GM10248 (cell line): ENCODE measurements around the gene HNRNPC.

Experiments
- CTCF ChIA-PET: fragments of 300-600 bp; sonication (Branson Sonifier 250); formaldehyde crosslinking; extraction: SDS; loops from one replicate; lab custom pipeline; 2021; ENCODE audit warnings: antibody characterized with exemption; lab: Yijun Ruan, JAX
- POLR2A ChIA-PET: fragments of 350-650 bp; sonication (Branson Sonifier 250); formaldehyde crosslinking; extraction: SDS; loops from one replicate; lab custom pipeline; 2020; ENCODE audit warnings: antibody characterized with exemption; lab: Yijun Ruan, JAX
- DNase-seq: peaks from one replicate; pipeline ENCODE4 v3.0.0; 2012; ENCODE audit errors: extremely low spot score
- TF ChIP-seq, protein P1 (sequence below): IDR thresholded peaks from 2 replicates; pipeline ENCODE4 v1.5.1; 2012; ENCODE audit warnings: mild to moderate bottlenecking, low read depth; ENCODE audit errors: extremely low read depth, missing control alignments, control extremely low read depth

HNRNPC gene

GRCh38 chr14:21191261-21191808, 77.9 kb downstream of the HNRNPC start:
- TF ChIP-seq, protein P1, sequence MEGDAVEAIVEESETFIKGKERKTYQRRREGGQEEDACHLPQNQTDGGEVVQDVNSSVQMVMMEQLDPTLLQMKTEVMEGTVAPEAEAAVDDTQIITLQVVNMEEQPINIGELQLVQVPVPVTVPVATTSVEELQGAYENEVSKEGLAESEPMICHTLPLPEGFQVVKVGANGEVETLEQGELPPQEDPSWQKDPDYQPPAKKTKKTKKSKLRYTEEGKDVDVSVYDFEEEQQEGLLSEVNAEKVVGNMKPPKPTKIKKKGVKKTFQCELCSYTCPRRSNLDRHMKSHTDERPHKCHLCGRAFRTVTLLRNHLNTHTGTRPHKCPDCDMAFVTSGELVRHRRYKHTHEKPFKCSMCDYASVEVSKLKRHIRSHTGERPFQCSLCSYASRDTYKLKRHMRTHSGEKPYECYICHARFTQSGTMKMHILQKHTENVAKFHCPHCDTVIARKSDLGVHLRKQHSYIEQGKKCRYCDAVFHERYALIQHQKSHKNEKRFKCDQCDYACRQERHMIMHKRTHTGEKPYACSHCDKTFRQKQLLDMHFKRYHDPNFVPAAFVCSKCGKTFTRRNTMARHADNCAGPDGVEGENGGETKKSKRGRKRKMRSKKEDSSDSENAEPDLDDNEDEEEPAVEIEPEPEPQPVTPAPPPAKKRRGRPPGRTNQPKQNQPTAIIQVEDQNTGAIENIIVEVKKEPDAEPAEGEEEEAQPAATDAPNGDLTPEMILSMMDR, result no peak

GRCh38 chr14:21185491-21185890, 83.8 kb downstream of the HNRNPC start:
- ChIA-PET CTCF (interaction anchor here (1.0 to 1.2 kb wide), 2 partner anchors 28 to 97 kb away, joined by 3 to 4 read pairs; no protein-coding TSS in a partner anchor), POLR2A (no interaction called here)
- DNase-seq, result no peak
- TF ChIP-seq, protein P1, result no peak

More at GRCh38 chr14:21191261-21191808, 77.9 kb downstream of the HNRNPC start:
- ChIA-PET POLR2A (interaction anchor here (0.6 kb wide), 1 partner anchor 24 kb away, joined by 8 read pairs; no protein-coding TSS in a partner anchor), CTCF (no interaction called here)
- DNase-seq, result no peak

DNA sequence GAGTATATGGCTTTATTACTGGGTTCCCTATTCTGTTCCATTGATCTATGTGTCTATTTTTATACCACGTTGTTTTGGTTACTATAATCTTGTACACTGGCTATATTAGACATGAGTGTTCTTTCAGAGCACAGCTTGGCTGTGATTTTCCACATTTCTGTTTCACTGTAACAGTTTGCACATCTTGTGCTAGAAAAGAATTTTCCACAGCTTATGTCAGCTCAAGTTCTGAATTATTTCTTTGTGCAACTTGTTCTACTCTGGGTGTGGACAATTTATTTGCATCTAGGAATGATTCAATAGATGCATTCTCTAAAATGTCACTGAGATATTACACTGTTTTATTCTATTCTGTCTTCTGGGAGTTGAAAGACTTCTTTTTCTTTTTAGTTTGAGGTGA, 85.0 kb downstream of the HNRNPC start:
- no peak for DNase-seq
- TF ChIP-seq, protein P1, result no peak
- ChIA-PET POLR2A (no interaction called here), CTCF (interaction anchor here (1.0 to 1.2 kb wide), 2 partner anchors 9 to 96 kb away, joined by 3 read pairs; no protein-coding TSS in a partner anchor)

DNA sequence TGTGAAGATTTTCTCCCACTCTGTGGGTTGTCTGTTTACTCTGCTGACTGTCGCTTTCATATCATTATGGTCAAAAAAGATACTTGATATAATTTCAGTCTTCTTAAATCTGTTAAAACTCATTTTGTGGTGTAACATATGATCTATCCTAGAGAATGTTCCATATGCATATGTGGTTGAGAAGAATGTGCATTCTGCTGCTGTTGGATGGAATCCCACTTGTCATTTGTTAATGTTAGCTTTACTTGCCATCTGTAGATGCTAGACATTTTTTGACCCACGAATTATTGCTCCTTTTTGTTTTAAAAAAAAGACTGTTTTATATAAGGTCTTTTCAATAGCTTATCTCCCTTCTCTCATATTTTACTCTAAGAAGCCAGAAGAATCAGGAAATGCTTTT, 87.1 kb downstream of the HNRNPC start:
- DNase-seq, result no peak
- TF ChIP-seq, protein P1, result no peak
- CTCF ChIA-PET, result no interaction called here
- POLR2A ChIA-PET, result no interaction called here

DNA sequence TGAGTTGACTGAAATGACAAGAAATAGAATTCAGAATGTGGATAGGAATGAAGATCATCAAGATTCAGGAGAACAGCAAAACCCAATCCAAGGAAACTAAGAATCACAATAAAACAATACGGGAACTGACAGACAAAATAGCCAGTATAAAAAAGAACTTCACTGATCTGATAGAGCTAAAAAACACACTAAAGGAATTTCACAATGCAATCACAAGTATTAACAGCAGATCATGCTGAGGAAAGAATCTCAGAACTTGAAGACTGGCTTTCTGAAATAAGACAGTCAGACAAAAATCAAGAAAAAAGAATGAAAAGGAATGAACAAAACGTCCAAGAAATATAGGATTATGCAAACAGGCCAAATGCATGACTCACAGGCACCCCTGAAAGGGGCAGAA, 98.1 kb downstream of the HNRNPC start:
- POLR2A ChIA-PET, result no interaction called here
- no peak for DNase-seq
- CTCF ChIA-PET, result no interaction called here
- TF ChIP-seq, protein P1, result no peak

GRCh38 chr14:21169573-21169972, 99.7 kb downstream of the HNRNPC start:
- TF ChIP-seq, protein P1, result no peak
- POLR2A ChIA-PET, result no interaction called here
- CTCF ChIA-PET, result interaction anchor here (1.1 kb wide), 1 partner anchor 13 kb away, joined by 3 read pairs; no protein-coding TSS in a partner anchor
- DNase-seq, result no peak
